K562 (cell line): ENCODE results near the gene CSF1. TPM values are rescaled to one million over a fixed set of nuclear protein-coding genes. Genes with fewer than 3 reads are reported as not detected.

Experiments
- BCL6 ChIP-seq: fragments of 250-450 bp; sonication (Bioruptor Pico); IDR thresholded peaks from 2 replicates; pipeline ENCODE4 v1.4.0; 2020
- GMEB1 ChIP-seq: fragments of 250-450 bp; sonication (Bioruptor Pico); IDR thresholded peaks from 2 replicates; pipeline ENCODE4 v1.4.0; 2020; ENCODE audit warnings: mild to moderate bottlenecking
- KLF1 ChIP-seq: fragments of 450-650 bp; IDR thresholded peaks from 2 replicates; pipeline ENCODE4 v1.6.1; 2016; ENCODE audit warnings: missing genetic modification characterization, missing compliant biosample characterization
- KLF6 ChIP-seq: fragments of 250-450 bp; sonication (Bioruptor Pico); IDR thresholded peaks from 2 replicates; pipeline ENCODE4 v1.4.0; 2020; ENCODE audit warnings: mild to moderate bottlenecking, moderate library complexity, borderline replicate concordance
- LEF1 ChIP-seq: fragments of 450-650 bp; IDR thresholded peaks from 2 replicates; pipeline ENCODE4 v1.6.1; 2016; ENCODE audit warnings: mild to moderate bottlenecking
- MGA ChIP-seq: fragments of 450-650 bp; IDR thresholded peaks from 2 replicates; pipeline ENCODE4 v1.6.1; 2016; ENCODE audit warnings: mild to moderate bottlenecking, moderate library complexity
- MTA1 ChIP-seq: fragments of 450-650 bp; IDR thresholded peaks from 2 replicates; pipeline ENCODE4 v1.6.1; 2017; ENCODE audit warnings: borderline replicate concordance
- MYNN ChIP-seq, 2 experiments: sonication (generic); formaldehyde crosslinking in 1 of 2; IDR thresholded peaks; 2 replicates each; pipeline versions ENCODE4 v1.5.0 to v1.6.1; 2016 to 2020; ENCODE audit warnings: antibody characterized with exemption in 1 of 2, missing genetic modification reagents in 1 of 2
- NCOA2 ChIP-seq, 2 experiments: fragments of 450-650 bp; IDR thresholded peaks; 2 replicates each; pipeline ENCODE4 v1.6.1; 2018; ENCODE audit warnings: mild to moderate bottlenecking in 2 of 2, moderate library complexity in 1 of 2; ENCODE audit not compliant: partially characterized antibody in 2 of 2
- NFRKB ChIP-seq: fragments of 450-650 bp; IDR thresholded peaks from 2 replicates; pipeline ENCODE4 v1.6.1; 2016; ENCODE audit warnings: low read depth
- ZNF584 ChIP-seq: fragments of 200-800 bp; sonication (Bioruptor generic); IDR thresholded peaks from 2 replicates; pipeline ENCODE4 v1.6.1; 2016; ENCODE audit warnings: low read depth, mild to moderate bottlenecking, missing genetic modification characterization, missing compliant biosample characterization
- polyA plus RNA-seq, 8 experiments: library from polyadenylated mRNA; depleted of rRNA in 4 of 8; stranded (reverse) in 5 of 8; unstranded in 3 of 8; fragments of >200 nt; fragmentation: Nextera tagmentation in 2 of 8; fragmentation: Illumina TruSeq in 1 of 8; extraction: Ambion mirVana in 2 of 8; extraction: Trizol in 1 of 8; gene quantifications; 2 replicates each; pipeline versions ENCODE4 v1.2.1 to v1.2.3, GENCODE V29; 2011 to 2014; ENCODE audit warnings: inconsistent platforms in 1 of 8, missing spikeins in 1 of 8
- total RNA-seq, 7 experiments: library from RNA; depleted of rRNA in 6 of 7; stranded (reverse); fragments of >200 nt in 6 of 7; fragmentation: Illumina TruSeq in 2 of 7; extraction: Trizol in 2 of 7; gene quantifications; 2 replicates each; pipeline versions ENCODE4 v1.2.1 to v1.2.3, GENCODE V29; 2011 to 2021; ENCODE audit warnings: low replicate concordance in 1 of 7
- TF ChIP-seq, protein P1 (sequence below): fragments of 450-650 bp; formaldehyde crosslinking; IDR thresholded peaks from 2 replicates; pipeline ENCODE4 v1.4.0; 2020; ENCODE audit warnings: mild to moderate bottlenecking, mixed read lengths

The CSF1 gene
- total and polyA plus RNA-seq, 9 of the 15 experiments (the other 6 are each of a cell fraction or from before 2014, with no cell fraction given) = 0.18 to 11.8 (median 2.8) TPM

DNA sequence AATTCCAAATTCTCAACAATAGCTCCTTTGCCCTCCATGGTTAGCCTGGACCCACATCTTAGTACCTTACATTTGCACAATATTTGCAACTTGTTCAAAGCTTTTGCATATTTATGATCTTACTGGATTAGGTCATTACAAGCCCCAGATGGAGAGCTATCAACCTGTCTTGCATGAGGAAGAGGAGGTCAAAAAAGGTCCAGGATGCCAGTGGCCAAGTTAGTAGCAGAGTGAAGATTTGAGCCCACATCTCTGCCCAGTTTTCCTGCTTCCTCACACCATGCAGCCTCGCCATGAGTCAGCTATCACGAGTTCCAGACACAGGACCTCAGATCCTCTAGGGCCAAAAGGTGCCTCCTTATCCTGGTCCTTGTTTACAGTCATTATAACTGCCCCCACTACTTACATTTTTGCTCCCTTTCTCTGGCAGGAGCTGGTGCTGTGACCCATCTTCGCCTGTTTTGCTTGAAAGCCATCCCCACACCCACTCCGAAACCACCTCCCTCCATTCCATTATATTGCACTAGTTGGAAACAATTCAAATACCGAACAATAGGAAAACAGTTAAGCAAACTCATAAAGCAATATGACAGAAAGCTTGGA is 68.9 kb downstream of the CSF1 start (continued):
- peak; percentile 77 for TF ChIP-seq MGA
- TF ChIP-seq ZNF584 = peak; percentile 95; the same call in 1 of the 2 replicates
- TF ChIP-seq NFRKB = peak; percentile 76
- no peak for TF ChIP-seq BCL6
- TF ChIP-seq, protein P1, sequence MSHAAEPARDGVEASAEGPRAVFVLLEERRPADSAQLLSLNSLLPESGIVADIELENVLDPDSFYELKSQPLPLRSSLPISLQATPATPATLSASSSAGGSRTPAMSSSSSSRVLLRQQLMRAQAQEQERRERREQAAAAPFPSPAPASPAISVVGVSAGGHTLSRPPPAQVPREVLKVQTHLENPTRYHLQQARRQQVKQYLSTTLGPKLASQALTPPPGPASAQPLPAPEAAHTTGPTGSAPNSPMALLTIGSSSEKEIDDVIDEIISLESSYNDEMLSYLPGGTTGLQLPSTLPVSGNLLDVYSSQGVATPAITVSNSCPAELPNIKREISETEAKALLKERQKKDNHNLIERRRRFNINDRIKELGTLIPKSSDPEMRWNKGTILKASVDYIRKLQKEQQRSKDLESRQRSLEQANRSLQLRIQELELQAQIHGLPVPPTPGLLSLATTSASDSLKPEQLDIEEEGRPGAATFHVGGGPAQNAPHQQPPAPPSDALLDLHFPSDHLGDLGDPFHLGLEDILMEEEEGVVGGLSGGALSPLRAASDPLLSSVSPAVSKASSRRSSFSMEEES = peak; percentile 80
- peak; percentile 22; the same call in 1 of the 2 replicates for TF ChIP-seq GMEB1 (CRISPR knock-in tag)
- TF ChIP-seq KLF1 (tag) = no peak
- TF ChIP-seq NCOA2 (IDR thresholded peaks at IDR 0.05; ENCODE audit: partially characterized antibody in 2 of 2) = no peak
- peak; percentile 69 for TF ChIP-seq LEF1
- no peak; the same call in 1 of the 2 replicates for TF ChIP-seq KLF6
- peak; percentile 71; the same call in 1 of the 2 replicates for TF ChIP-seq MTA1
- peak; percentile 75; the same call in 1 of the 2 replicates for TF ChIP-seq MYNN (IDR thresholded peaks at IDR 0.05)
- TF ChIP-seq MYNN (CRISPR knock-in tag; IDR thresholded peaks at IDR 0.05) = no peak
